ENCODE data around the gene PHYKPL. TPM values are rescaled to one million over a fixed set of nuclear protein-coding genes. Genes with fewer than 3 reads are reported as not detected.

Gene PHYKPL
- total and polyA plus RNA-seq, 2 experiments from 2014 or later = 57.0 to 58.7 TPM

GRCh38 chr5:178193251-178193809 is 39.3 kb downstream of the PHYKPL start:
- H3K27ac ChIP-seq = no peak overlapping the region
- H3K36me3 ChIP-seq = no peaks in the 10 kb centered on the region
- no peaks in the 10 kb centered on the region for H3K9me3 ChIP-seq (ENCODE audit: low read depth)
- no peaks in the 10 kb centered on the region for H3K4me1 ChIP-seq (ENCODE audit: low read depth)
- H3K4me3 ChIP-seq = no peak overlapping the region
- TF ChIP-seq CTCF (IDR thresholded peaks at IDR 0.05; ENCODE audit: low read depth, low read length) = no peak
- no peak for DNase-seq (ENCODE audit: low read depth in 1 of 2, low spot score in 1 of 2)
- no peaks in the 10 kb centered on the region for H3K27me3 ChIP-seq

- Histone ChIP-seq H3K27ac (no peak overlapping the region), H3K4me3 (no peak overlapping the region), H3K27me3 (no peaks in the 10 kb centered on the region), H3K36me3 (no peaks in the 10 kb centered on the region), H3K4me1 (ENCODE audit: low read depth) (no peaks in the 10 kb centered on the region), H3K9me3 (ENCODE audit: low read depth) (no peaks in the 10 kb centered on the region)
- no peak for TF ChIP-seq CTCF (IDR thresholded peaks at IDR 0.05; ENCODE audit: low read depth, low read length)
- DNase-seq (ENCODE audit: low read depth in 1 of 2, low spot score in 1 of 2) = no peak
These were observed 39.8 kb downstream of the PHYKPL start for GRCh38 chr5:178192787-178193186.

GRCh38 chr5:178192244-178192643 is 40.4 kb downstream of the PHYKPL start:
- Histone ChIP-seq H3K36me3 (no peaks in the 10 kb centered on the region), H3K4me3 (no peak overlapping the region), H3K4me1 (ENCODE audit: low read depth) (no peaks in the 10 kb centered on the region), H3K27me3 (no peaks in the 10 kb centered on the region), H3K27ac (no peak overlapping the region), H3K9me3 (ENCODE audit: low read depth) (no peaks in the 10 kb centered on the region)
- DNase-seq (ENCODE audit: low read depth in 1 of 2, low spot score in 1 of 2) = no peak
- no peak for TF ChIP-seq CTCF (IDR thresholded peaks at IDR 0.05; ENCODE audit: low read depth, low read length)

GRCh38 chr5:178191661-178192060 is 40.9 kb downstream of the PHYKPL start:
- H3K27ac ChIP-seq = no peak overlapping the region
- no peak for TF ChIP-seq CTCF (IDR thresholded peaks at IDR 0.05; ENCODE audit: low read depth, low read length)
- H3K27me3 ChIP-seq = no peaks in the 10 kb centered on the region
- H3K4me3 ChIP-seq = no peak overlapping the region
- no peaks in the 10 kb centered on the region for H3K9me3 ChIP-seq (ENCODE audit: low read depth)
- no peak for DNase-seq (ENCODE audit: low read depth in 1 of 2, low spot score in 1 of 2)
- no peaks in the 10 kb centered on the region for H3K36me3 ChIP-seq
- no peaks in the 10 kb centered on the region for H3K4me1 ChIP-seq (ENCODE audit: low read depth)

GRCh38 chr5:178189433-178189832 is 43.2 kb downstream of the PHYKPL start:
- H3K9me3 ChIP-seq (ENCODE audit: low read depth) = no peaks in the 10 kb centered on the region
- DNase-seq (ENCODE audit: low read depth in 1 of 2, low spot score in 1 of 2) = no peak
- H3K36me3 ChIP-seq = no peaks in the 10 kb centered on the region
- H3K27ac ChIP-seq = no peak overlapping the region
- no peaks in the 10 kb centered on the region for H3K27me3 ChIP-seq
- no peaks in the 10 kb centered on the region for H3K4me1 ChIP-seq (ENCODE audit: low read depth)
- no peak for TF ChIP-seq CTCF (IDR thresholded peaks at IDR 0.05; ENCODE audit: low read depth, low read length)
- H3K4me3 ChIP-seq = no peak overlapping the region

- Histone ChIP-seq H3K27me3 (no peaks in the 10 kb centered on the region), H3K9me3 (ENCODE audit: low read depth) (no peaks in the 10 kb centered on the region), H3K27ac (no peak within 1 kb of the TSS), H3K36me3 (no peaks in the 10 kb centered on the region), H3K4me3 (no peak within 1 kb of the TSS), H3K4me1 (ENCODE audit: low read depth) (no peaks in the 10 kb centered on the region)
- TF ChIP-seq CTCF (IDR thresholded peaks at IDR 0.05; ENCODE audit: low read depth, low read length) = no peak
- no peak for DNase-seq (ENCODE audit: low read depth in 1 of 2, low spot score in 1 of 2)
These were observed 45.6 kb downstream of the PHYKPL start, which contains the start of gene GMCL2 for GRCh38 chr5:178187014-178187413. Gene GMCL2, minus strand, starts transcription at chr5:178187371. Its CDS starts 72 bp downstream, at chr5:178187299.
